HG02798 (cell line): ENCODE data around the gene NR4A1.
A peak's percentile ranks its signal among the peaks of the same experiment; 100 is the strongest.

Source experiments
- ATAC-seq: cut with Tn5 transposase; IDR thresholded peaks from one replicate; pipeline ENCODE4 v1.9.1; 2021; ENCODE audit warnings: mild to moderate bottlenecking; ENCODE audit not compliant: unreplicated experiment, poor library complexity

NR4A1 gene

DNA sequence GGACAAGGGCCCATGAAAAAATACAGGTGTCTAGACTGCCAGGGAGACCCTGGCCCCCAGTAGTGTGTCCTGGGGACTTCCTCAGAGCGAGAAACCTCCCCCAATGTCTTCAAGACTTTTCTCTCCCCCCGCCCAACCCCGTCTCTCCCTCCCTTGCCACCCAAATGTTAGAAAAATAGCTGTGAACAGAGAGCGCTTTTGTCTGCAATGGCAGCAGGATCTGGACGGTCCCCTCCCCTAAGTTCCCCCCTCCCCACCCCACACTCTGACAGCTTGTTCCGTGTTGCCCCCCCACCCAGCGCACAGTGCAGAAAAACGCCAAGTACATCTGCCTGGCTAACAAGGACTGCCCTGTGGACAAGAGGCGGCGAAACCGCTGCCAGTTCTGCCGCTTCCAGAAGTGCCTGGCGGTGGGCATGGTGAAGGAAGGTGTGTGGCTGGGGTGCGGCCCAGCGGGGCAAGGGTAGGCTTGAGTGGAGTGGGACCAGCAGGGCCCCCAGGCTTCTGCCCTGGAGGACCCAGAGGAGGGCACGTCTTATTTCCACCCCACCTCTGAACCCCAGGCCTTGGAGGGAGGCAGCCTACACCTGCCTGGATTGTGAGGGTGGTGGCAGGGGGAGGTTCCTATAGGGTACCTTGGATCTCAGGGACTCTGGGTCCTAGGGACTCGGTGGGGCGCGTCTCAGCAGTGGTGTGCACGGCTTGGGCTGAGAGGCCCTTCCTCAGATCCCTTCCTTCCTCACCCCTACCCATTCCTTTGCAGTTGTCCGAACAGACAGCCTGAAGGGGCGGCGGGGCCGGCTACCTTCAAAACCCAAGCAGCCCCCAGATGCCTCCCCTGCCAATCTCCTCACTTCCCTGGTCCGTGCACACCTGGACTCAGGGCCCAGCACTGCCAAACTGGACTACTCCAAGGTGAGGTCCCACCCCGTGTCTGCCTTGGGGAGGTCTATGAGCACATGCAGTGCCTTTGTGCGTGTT lies 4.8 kb downstream of the NR4A1 start:
- no peak for ATAC-seq

- ATAC-seq = no peak
Measured at GRCh38 chr12:52056801-52057637, 5.8 kb downstream of the NR4A1 start.

GRCh38 chr12:52057638-52058576 lies 6.7 kb downstream of the NR4A1 start:
- no peak for ATAC-seq

- no peak for ATAC-seq
Measured at GRCh38 chr12:52058631-52059361, 7.6 kb downstream of the NR4A1 start.

GRCh38 chr12:52059582-52060497 lies 8.6 kb downstream of the NR4A1 start:
- no peak for ATAC-seq

- no peak for ATAC-seq
Measured at GRCh38 chr12:52060498-52061177, 9.4 kb downstream of the NR4A1 start.

GRCh38 chr12:52061470-52062166 lies 10.4 kb downstream of the NR4A1 start:
- ATAC-seq = no peak

DNA sequence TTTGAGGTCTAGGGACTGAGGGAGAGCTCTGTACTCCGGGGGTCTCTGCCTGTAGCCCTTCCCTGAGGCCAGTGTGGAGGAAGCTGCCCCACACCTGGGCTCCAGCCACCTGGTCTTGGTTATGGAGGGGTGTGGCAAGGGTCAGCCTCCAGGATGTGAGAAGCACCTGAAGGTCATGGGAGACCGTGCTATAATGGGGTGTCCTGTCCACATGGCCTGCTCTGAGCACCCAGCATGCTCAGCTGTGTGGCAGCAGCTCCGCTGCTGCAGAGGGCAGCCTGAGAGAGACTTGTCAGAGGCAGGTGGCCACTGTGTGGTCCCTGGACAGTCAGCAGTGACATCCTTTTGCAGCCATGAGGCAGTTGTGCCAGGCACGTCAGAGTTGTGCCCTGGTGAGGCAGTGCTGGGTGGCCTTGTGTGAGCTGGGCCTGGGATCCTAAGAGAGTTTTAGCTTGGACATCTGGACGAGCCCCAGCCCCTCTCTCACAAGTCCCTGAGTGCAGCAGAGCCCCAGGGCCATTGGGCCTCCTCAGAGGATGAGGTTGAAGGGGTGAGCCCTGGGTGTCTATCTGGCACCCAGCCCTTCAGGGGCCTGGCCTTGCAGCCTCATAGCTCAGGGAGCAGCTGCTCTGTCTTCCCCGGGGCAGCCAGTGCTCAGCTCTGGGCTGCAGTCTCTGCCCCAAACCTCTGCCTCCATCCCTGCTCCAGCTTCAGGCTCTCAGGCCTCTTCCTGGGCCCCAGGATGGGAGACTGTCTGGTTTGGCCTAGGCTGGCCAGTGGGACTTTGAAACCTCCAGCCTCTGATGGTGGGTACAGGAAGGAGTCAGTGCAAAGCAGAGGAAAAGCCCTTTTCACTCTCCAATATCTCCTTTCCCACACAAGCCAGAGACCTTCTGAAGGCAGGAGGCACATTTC lies 11.2 kb downstream of the NR4A1 start:
- no peak for ATAC-seq

GRCh38 chr12:52063082-52063924 lies 12.1 kb downstream of the NR4A1 start:
- no peak for ATAC-seq

DNA sequence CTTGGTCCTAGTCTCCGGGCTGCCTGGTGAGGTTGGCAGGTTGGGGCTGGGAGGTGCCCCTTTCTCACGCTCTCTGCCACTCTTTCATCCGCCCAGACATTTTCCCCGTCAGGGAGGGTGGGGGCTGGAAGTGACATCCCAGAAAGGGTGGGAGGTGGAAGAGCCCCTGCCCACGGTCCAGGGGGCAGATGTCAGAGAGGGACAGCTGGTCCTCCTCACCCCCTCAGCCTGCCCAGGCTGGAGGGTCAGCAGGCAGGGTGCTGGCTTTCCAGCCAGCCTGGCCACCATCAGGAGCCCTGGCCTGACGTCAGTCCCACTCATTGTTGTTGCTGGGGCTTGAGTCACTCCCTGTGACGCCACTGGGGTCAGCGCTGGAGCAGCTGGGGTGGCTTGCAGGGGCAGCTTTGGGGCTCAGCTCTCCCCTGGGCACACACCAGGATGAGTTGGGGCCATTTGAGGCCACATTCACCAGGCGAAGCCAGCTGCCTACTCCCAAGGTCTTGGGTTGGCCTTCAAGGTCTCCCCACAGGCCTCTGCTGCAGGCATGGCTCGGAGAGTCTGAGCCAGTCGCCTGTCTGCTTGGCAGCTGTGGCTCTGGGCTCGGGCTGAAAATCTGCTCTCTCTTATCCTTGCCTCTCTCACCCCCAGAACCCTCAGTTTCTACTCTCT lies 12.9 kb downstream of the NR4A1 start:
- ATAC-seq = no peak

- no peak for ATAC-seq
Measured at GRCh38 chr12:52066346-52067080, 15.3 kb downstream of the NR4A1 start.

- ATAC-seq = no peak
Measured at GRCh38 chr12:52067081-52067374, 15.8 kb downstream of the NR4A1 start.

DNA sequence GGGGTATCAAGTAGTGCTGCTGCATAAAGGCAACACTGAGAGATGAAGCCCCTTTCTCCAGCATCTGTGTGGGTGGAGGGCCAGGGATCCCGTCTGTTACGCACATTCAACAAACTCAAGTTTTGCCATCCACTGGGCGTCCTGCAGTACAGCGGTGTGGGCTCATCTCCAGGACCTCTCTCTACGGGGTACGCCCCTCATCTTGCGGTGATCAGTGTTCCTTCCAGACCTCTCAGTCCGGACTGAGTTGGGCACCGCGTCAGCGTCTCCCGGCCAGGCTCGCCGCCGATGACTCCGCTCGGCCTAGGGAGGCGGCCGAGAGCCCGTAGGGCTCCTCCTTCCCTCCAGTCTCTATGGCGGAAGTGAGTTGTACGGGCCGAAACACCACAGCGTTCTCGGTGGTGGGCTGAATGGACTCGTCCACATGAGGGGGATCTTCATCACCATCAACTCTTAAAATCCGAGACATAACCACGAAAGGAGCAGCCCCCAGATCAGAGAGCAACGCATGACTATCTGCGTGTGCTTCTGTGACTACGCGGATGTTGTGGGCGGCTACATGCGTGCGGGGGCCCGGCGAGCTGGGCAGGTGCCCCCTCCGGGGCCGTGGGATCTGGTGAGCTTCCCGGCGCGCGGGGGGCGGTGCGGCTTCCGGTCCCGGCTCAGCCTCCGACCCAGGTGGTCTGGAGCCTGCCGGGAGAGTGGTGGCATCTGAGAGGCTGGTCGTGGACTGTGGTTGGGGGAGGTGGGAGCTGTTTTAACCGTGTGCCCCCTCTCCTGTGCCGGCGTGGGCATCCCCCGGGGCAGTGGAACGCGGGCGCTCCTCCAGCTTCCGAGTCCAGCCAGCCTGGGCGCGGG lies 18.3 kb downstream of the NR4A1 start, which contains the start of gene ATG101:
Gene ATG101, plus strand, starts transcription at position 652 of the 858 bp plus-strand sequence. CDS start 3,673 bp downstream, outside the sequence.
- ATAC-seq = peak; percentile 96
